Glomerular visceral epithelial cell (primary cell): ENCODE results near the gene CERCAM.

ENCODE experiments used
- DNase-seq: peaks from one replicate; pipeline ENCODE4 v3.0.0-alpha.2; 2016; ENCODE audit errors: extremely low spot score

The CERCAM gene

GRCh38 chr9:128456613-128457061 lies 36.0 kb downstream of the CERCAM start:
- DNase-seq = peak; percentile 72

DNA sequence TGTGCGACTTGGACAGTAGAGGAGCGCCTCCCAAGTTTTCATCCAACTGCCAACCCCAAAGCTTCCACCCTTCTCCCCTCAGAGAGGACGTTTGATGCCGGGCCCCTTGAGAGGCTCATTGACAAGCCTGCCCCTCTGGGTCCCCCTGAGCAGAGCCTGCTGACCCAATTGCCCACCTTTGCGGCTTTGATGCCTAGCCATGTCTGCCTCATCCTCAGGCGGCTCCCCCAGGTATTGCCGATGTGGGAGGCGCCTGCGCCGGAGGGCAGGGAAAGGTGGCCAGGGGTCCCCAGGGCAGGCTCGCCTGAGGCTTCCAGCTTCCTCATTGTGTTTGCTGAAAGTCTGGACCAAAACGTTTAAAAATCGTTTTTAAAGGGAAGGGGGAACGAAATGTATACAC lies 36.5 kb downstream of the CERCAM start:
- DNase-seq = no peak

DNA sequence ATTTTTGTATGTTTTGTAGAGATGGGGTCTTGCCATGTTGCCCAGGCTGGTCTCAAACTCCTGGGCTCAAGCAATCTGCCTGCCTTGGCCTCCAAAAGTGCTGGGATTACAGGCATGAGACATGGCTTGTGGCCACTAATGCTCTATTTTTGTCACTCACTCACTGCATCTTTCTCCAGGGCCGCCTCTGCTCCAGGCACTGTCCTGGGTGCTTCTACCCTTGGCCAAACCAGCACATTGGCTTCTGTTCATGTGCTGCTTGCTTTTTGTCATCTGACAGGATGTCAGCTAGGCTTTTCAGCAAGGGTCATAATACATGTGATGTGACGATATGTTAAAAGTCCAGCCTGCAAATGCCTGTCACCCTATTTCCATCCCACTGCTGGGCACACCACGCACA lies 38.4 kb downstream of the CERCAM start:
- no peak for DNase-seq

DNA sequence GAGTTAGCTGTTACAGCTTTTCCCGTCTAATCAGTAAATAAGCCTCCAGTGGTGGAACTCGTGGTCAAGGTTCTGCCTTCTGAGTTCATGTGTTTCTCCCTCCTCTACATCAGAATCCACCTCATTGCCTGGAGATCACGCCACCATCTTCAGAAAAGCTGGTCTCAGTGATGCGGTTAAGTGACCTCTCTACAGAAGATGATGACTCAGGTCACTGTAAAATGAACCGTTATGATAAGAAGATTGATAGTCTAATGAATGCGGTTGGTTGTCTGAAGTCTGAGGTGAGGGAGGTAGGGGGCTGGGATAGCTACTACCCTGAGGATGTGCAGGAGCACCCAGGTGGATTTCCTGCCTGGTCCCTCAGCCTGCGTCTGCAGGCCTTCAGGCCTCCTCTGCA lies 48.4 kb downstream of the CERCAM start:
- DNase-seq = no peak

DNA sequence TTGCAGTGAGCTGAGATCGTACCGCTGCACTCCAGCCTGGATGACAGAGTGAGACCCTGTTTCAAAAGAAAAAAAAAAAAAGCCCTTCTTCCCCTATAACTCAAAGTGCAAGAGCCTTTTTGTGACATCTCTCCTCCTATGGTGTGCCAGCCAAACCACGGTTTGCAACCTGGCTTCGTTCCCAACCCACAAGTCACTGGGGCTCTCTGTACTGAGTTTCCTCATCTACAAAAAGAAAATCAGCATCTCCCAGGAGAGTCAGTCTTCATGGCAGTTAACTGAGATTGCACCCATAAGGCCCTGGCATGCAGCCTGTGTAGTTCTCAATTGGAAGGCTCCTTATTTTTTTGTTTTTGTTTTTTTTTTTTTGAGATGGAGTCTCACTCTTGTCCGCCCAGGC lies 49.9 kb downstream of the CERCAM start:
- peak; percentile 51 for DNase-seq

GRCh38 chr9:128473104-128473503 lies 52.4 kb downstream of the CERCAM start:
- no peak for DNase-seq

GRCh38 chr9:128475867-128476266 lies 55.2 kb downstream of the CERCAM start:
- DNase-seq = no peak

- no peak for DNase-seq
Measured at GRCh38 chr9:128479262-128479661, 58.6 kb downstream of the CERCAM start.

- DNase-seq = no peak
Measured at GRCh38 chr9:128481561-128481960, 60.9 kb downstream of the CERCAM start.

GRCh38 chr9:128482186-128482585 lies 61.5 kb downstream of the CERCAM start:
- DNase-seq = no peak

- DNase-seq = no peak
Measured at GRCh38 chr9:128484686-128485413, 64.2 kb downstream of the CERCAM start.

GRCh38 chr9:128485414-128485855 lies 64.8 kb downstream of the CERCAM start:
- no peak for DNase-seq

DNA sequence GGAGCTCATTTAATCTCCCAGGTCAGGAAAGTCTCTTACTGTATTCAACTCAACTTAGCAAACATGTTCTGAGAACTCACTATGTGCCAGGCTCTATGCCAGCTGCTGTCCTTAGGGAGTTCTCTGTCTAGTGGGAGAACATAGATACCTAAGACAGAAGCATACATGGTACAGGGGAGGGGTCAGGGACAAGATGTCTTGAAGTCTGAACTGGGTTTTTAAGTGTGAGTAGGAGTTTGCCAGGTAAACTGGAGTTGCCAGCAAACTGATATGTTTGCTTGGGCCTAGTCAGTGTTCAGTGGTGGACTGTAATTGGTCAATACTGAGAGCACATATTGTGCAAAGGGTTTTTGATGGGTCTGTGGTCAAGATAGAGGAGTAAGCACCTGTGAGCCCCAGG lies 65.5 kb downstream of the CERCAM start:
- DNase-seq = no peak
